Neural crest cell (in vitro differentiated cells): ENCODE results near the gene PPWD1. TPM values are rescaled to one million over a fixed set of nuclear protein-coding genes. Genes with fewer than 3 reads are reported as not detected.

Source experiments
- DNase-seq: peaks from one replicate; pipeline ENCODE4 v3.0.0; 2021; ENCODE audit warnings: low read depth, mixed read lengths, low spot score
- H3K27ac Mint-ChIP-seq: one replicate; pipeline ENCODE4 v1.8.0; 2021; ENCODE audit warnings: mild to moderate bottlenecking, mixed read lengths; ENCODE audit not compliant: unreplicated experiment
- H3K27me3 Mint-ChIP-seq: 2 replicates; pipeline ENCODE4 v1.8.0; 2021; ENCODE audit warnings: low read depth, mild to moderate bottlenecking, mixed read lengths
- H3K36me3 Mint-ChIP-seq: 2 replicates; pipeline ENCODE4 v1.8.0; 2021; ENCODE audit warnings: low read depth, mild to moderate bottlenecking, mixed read lengths
- H3K4me1 Mint-ChIP-seq: 2 replicates; pipeline ENCODE4 v1.8.0; 2021; ENCODE audit warnings: mixed read lengths
- H3K4me3 Mint-ChIP-seq: one replicate; pipeline ENCODE4 v1.8.0; 2021; ENCODE audit warnings: mild to moderate bottlenecking, mixed read lengths
- H3K9me3 Mint-ChIP-seq: 2 replicates; pipeline ENCODE4 v1.8.0; 2021; ENCODE audit warnings: mixed read lengths
- CTCF ChIP-seq: fragments of 200-600 bp; sonication (generic); conservative IDR thresholded peaks from 2 replicates; pipeline ENCODE4 v1.5.0; 2021; ENCODE audit warnings: antibody characterized with exemption, mild to moderate bottlenecking
- total RNA-seq: library from RNA; stranded (reverse); gene quantifications from 2 replicates; pipeline ENCODE4 v1.2.1, GENCODE V29; 2021

PPWD1 gene
- total RNA-seq, 1 donor from 2014 or later, result 38.6 TPM

- no peak for DNase-seq
- Mint-ChIP-seq H3K9me3 (no peaks in the 10 kb centered on the region), H3K27ac (no peak overlapping the region), H3K27me3 (no peaks in the 10 kb centered on the region), H3K4me3 (no peak overlapping the region), H3K36me3 (peaks cover 28% of the 10 kb centered on the region), H3K4me1 (no peaks in the 10 kb centered on the region)
- no peak for TF ChIP-seq CTCF
Observed at GRCh38 chr5:65544473-65544872, 18.6 kb upstream of the PPWD1 start.

GRCh38 chr5:65546141-65546540 lies 17.0 kb upstream of the PPWD1 start:
- DNase-seq, result no peak
- H3K9me3 Mint-ChIP-seq, result no peaks in the 10 kb centered on the region
- no peak overlapping the region for H3K4me3 Mint-ChIP-seq
- H3K27ac Mint-ChIP-seq, result no peak overlapping the region
- peaks cover 34% of the 10 kb centered on the region for H3K36me3 Mint-ChIP-seq
- H3K4me1 Mint-ChIP-seq, result no peaks in the 10 kb centered on the region
- H3K27me3 Mint-ChIP-seq, result no peaks in the 10 kb centered on the region
- TF ChIP-seq CTCF, result no peak

- H3K27ac Mint-ChIP-seq, result no peak overlapping the region
Observed at GRCh38 chr5:65548281-65548680, 14.8 kb upstream of the PPWD1 start.

GRCh38 chr5:65553941-65554340 lies 9.2 kb upstream of the PPWD1 start:
- DNase-seq, result no peak
- H3K9me3 Mint-ChIP-seq, result no peaks in the 10 kb centered on the region

More at GRCh38 chr5:65548281-65548680, 14.8 kb upstream of the PPWD1 start:
- peaks cover 26% of the 10 kb centered on the region for H3K36me3 Mint-ChIP-seq
- H3K4me3 Mint-ChIP-seq, result no peak overlapping the region
- no peaks in the 10 kb centered on the region for H3K27me3 Mint-ChIP-seq
- TF ChIP-seq CTCF, result no peak
- no peak for DNase-seq
- H3K4me1 Mint-ChIP-seq, result no peaks in the 10 kb centered on the region
- H3K9me3 Mint-ChIP-seq, result no peaks in the 10 kb centered on the region

GRCh38 chr5:65555287-65555686 lies 7.8 kb upstream of the PPWD1 start:
- no peak for DNase-seq
- no peaks in the 10 kb centered on the region for H3K4me1 Mint-ChIP-seq
- no peak overlapping the region for H3K27ac Mint-ChIP-seq
- no peak for TF ChIP-seq CTCF
- peaks cover 5% of the 10 kb centered on the region for H3K36me3 Mint-ChIP-seq
- H3K27me3 Mint-ChIP-seq, result no peaks in the 10 kb centered on the region
- no peaks in the 10 kb centered on the region for H3K9me3 Mint-ChIP-seq
- H3K4me3 Mint-ChIP-seq, result no peak overlapping the region

More at GRCh38 chr5:65553941-65554340, 9.2 kb upstream of the PPWD1 start:
- TF ChIP-seq CTCF, result no peak
- Mint-ChIP-seq H3K4me1 (no peaks in the 10 kb centered on the region), H3K27me3 (no peaks in the 10 kb centered on the region), H3K36me3 (peaks cover 13% of the 10 kb centered on the region), H3K4me3 (no peak overlapping the region), H3K27ac (no peak overlapping the region)

- H3K4me3 Mint-ChIP-seq, result no peak overlapping the region
- H3K36me3 Mint-ChIP-seq, result peaks cover 5% of the 10 kb centered on the region
- H3K4me1 Mint-ChIP-seq, result peaks cover 2% of the 10 kb centered on the region
Observed at GRCh38 chr5:65556181-65556580, 6.9 kb upstream of the PPWD1 start.

More at GRCh38 chr5:65556181-65556580, 6.9 kb upstream of the PPWD1 start:
- TF ChIP-seq CTCF, result no peak
- no peak for DNase-seq
- Mint-ChIP-seq H3K27ac (no peak overlapping the region), H3K27me3 (no peaks in the 10 kb centered on the region), H3K9me3 (no peaks in the 10 kb centered on the region)
